ENCODE results near the gene IL36RN.

The IL36RN gene

DNA sequence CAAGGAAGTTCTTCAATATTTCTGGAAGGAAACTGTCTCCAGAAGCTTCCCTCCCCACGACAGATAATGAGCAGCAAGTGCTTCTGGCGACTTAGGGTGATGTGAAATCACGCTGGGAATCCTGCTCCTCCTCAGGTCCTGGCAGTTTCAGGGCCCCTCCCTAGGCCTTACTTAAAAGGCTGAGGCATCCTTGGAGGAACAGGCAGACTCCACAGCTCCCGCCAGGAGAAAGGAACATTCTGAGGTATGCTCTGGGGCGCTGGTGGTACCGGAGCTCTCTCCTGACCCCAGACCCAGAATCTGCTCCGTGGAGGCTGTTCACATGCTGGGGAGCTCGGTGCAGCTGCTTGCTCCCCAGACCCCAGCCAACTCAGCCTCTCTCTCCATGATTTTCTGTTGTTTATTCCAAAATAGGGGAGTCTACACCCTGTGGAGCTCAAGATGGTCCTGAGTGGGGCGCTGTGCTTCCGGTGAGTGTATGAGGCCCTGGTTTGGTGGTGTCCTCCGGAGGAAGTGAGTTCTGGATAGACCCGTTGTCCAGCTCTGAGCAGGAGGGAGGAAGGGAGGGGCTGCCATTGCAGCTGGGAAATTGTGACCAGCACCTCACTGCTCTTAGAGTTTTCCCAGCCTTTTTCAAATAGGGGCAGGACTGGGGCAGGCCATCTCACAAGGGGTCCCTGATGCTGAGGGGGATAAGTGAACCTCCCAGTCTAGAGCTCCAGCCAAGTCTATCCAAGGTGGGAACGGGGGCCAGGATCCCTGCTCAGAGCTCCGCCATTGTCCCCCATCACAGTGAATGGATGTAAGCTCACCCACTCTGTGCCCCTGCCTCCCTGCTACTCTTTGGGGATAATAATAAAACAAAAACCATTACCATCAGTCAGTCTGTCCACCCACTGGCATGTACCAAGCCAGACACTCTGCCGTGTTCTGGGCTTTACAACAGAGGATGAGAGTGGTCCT, at the start of gene IL36RN:
TSS of gene IL36RN (plus strand) at position 201 of the 963 bp plus-strand sequence. CDS start at position 442, 241 bp downstream.
- no peak for DNase-seq
- TF ChIP-seq GATA1 (IDR thresholded peaks at IDR 0.05; ENCODE audit: low read depth, low read length) (no peak), POLR2A (IDR thresholded peaks at IDR 0.05; ENCODE audit: low read length) (no peak)

DNA sequence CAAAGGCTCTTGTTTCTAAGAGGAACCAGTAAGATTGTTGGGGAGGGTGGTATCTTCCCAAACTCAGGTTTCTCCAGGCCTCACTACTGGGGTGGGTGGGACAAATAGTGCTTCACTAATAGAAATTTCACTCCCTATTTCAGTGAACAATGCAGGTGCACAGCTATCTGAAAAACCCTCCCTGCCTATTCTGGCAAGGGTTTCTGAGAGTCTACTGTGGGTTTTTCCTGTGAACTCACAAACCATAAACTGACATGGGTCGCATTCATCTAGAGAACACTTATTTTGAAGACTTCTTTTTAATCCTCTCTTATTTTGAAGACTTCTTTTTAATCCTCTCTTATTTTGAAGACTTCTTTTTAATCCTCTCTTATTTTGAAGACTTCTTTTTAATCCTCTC, 49.4 kb upstream of the IL36RN start:
- TF ChIP-seq GATA1 (IDR thresholded peaks at IDR 0.05; ENCODE audit: low read depth, low read length) (no peak), POLR2A (IDR thresholded peaks at IDR 0.05; ENCODE audit: low read length) (no peak)
- DNase-seq, result no peak

DNA sequence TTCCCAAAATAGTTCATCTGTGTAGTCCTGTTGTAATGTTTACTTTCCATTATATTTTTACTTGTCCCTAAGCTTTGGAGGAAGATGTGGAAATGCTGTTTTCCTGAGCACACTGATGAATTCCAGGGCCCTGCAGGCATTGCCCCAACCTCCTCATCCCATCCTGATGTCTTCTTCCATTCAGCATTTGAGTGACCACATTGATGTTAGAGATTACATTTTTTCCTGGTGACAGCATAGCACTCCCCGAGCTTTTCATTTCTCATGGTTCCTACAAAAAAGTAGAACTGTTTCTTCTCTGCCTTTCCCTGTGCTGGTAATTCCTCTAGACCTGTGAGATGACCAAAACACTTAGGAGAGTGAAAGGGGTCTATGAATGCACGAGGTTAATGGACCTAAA, 48.9 kb upstream of the IL36RN start:
- DNase-seq, result no peak

DNA sequence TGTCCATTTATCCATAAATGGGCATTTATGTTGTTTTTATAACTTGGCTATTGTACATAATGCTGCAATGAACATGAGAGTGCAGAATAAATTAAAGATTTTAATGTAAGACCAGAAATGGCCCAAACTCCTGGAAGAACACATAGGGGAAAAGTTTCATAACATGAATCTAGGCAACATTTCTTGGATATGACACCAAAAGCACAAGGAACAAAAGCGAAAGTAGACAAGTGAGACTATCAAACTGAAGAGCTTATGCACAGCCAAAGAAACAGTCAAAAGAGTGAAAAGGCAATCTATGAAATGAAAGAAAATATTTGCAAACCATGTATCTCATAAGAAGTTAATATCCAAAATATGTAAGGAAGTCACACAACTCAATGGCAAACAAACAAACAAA, 47.9 kb upstream of the IL36RN start:
- TF ChIP-seq GATA1 (IDR thresholded peaks at IDR 0.05; ENCODE audit: low read depth, low read length), result no peak
- no peak for TF ChIP-seq POLR2A (IDR thresholded peaks at IDR 0.05; ENCODE audit: low read length)
- DNase-seq, result peak in 1 of 2 experiments; percentile 33

More for the DNA sequence above, 48.9 kb upstream of the IL36RN start:
- TF ChIP-seq POLR2A (IDR thresholded peaks at IDR 0.05; ENCODE audit: low read length) (no peak), GATA1 (IDR thresholded peaks at IDR 0.05; ENCODE audit: low read depth, low read length) (no peak)

DNA sequence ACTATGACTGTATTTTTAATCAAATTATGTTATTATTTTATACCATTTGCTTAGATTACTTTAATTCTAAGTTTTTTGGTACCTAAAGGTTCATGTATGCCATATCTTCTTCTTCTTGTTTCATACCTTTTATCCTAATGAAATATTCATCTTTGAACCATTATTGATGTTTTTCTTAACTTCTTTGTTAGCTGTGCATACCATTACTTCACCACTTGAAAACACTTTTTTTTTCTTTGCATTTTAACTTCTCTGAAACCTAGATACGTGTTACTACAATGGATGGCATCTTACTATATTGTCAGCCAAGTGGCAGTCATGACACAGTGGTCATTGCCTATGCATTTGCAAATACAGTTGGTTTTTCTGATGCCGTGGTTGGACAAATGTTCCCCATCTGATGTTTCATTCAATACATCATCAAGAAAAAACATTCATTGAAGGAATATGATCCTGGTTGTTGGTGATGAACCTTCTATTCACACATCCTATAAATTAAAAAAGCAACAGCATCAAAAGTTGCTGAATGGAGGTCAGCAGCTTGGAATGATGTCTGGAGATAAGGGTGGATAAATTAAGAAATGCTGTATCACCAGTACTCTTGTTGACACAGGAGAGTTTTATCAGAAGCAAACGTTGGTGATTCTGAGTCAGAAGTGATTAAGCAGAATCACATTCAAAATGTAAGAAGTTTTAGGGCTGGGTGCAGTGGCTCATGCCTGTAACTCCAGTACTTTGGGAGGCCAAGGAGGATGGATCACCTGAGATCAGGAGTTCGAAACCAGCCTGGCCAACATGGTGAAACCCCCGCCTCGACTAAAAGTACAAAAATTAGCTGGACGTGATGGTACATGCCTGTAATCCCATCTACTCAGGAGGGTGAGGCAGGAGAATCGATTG, 46.3 kb upstream of the IL36RN start:
- peak; percentile 88 for DNase-seq

DNA sequence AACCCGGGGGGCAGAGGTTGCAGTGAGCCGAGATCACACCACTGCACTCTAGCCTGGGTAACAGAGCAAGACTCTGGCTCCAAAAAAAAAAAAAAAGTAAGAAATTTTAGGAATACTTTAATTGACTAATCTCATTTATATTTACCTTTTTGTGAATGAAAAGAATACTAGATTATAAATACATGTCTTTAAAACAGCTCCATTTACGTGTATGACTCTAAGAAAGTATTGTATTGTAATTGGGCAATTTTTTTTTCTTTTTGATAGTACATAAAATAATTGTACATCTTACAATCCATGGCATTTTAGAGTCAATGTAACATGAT, 45.7 kb upstream of the IL36RN start:
- TF ChIP-seq POLR2A (IDR thresholded peaks at IDR 0.05; ENCODE audit: low read length), result no peak
- no peak for TF ChIP-seq GATA1 (IDR thresholded peaks at IDR 0.05; ENCODE audit: low read depth, low read length)
- no peak for DNase-seq

More for the DNA sequence above, 46.3 kb upstream of the IL36RN start:
- TF ChIP-seq GATA1 (IDR thresholded peaks at IDR 0.05; ENCODE audit: low read depth, low read length) (no peak), POLR2A (IDR thresholded peaks at IDR 0.05; ENCODE audit: low read length) (no peak)

DNA sequence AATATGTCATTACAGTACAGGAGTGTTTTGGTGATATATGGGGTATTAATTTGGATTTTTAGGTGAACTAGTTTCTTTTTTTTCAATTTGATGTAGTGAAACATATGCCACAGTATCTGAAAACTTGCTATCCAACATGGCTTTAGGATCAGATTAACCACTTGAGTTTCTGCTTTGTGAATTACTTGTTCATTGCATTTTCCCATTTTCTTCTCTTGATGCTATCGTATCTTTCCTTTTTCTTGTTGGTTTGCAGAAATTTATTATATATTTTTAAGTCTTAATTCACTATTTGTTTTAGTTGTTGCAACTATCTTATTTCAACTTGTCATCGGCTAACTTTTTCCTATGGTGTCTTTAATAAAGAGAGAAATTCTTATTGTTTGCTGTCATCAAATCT, 44.9 kb upstream of the IL36RN start:
- DNase-seq, result peak in 1 of 2 experiments; percentile 42
- TF ChIP-seq GATA1 (IDR thresholded peaks at IDR 0.05; ENCODE audit: low read depth, low read length) (no peak), POLR2A (IDR thresholded peaks at IDR 0.05; ENCODE audit: low read length) (no peak)

DNA sequence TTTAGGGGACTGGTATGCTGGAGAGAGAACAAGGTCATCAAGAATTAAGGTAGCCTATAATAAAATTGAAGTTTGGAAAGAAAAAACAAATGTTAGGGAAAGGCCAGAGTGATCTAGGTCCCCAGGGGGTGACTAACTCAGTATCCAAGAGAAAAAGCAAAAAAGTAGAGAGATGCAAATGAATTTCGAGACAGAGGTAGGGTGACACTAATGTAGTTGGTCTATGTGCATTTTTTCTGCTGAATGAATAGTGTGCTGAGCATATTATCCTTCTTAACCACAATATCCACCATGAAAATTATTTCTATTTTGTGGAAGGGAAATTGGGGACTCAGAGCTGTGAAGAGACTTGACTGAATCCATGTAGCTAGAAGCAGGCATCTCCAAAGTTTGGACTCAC, 44.0 kb upstream of the IL36RN start:
- TF ChIP-seq GATA1 (IDR thresholded peaks at IDR 0.05; ENCODE audit: low read depth, low read length), result no peak
- no peak for TF ChIP-seq POLR2A (IDR thresholded peaks at IDR 0.05; ENCODE audit: low read length)
- DNase-seq, result no peak

DNA sequence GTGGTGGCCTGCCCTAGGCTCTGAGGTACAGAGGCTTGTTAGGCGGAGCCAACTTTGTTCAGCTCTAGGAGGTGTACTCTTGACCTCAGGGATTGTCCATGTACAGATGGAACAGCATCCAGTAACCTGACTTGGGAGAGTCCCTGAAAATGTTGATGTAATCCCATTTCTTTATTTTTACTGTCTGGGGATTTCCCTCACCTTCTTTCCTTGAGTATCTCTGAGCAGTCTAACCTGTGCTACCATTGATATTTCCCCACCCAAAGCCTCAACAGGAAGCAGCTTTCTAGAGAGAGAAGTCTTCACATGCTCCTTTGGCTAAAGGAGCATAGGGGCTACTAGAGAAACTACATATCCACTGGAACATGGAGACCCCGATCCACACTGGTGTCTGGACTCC, 43.3 kb upstream of the IL36RN start:
- DNase-seq, result no peak
- TF ChIP-seq POLR2A (IDR thresholded peaks at IDR 0.05; ENCODE audit: low read length) (no peak), GATA1 (IDR thresholded peaks at IDR 0.05; ENCODE audit: low read depth, low read length) (no peak)

DNA sequence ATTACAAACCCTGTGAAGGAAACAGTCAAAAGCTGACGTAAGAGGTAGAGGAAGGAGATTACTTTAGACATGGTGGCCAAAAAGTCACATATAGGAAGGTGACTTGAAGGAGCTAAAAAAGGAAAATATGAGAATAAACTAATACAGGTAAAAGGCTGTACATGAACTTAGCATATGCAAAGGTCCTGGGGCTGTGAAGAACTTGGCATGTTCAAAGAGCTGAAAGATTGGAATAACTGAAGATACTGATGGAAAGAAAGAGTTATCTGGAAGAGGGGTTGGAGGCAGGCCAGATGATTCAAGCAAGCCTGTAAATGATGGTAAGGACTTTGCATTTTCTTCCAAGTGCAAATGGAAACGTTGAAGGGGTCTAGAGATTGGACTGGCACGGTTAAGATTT, 40.5 kb upstream of the IL36RN start:
- no peak for DNase-seq
- TF ChIP-seq GATA1 (IDR thresholded peaks at IDR 0.05; ENCODE audit: low read depth, low read length), result no peak
- TF ChIP-seq POLR2A (IDR thresholded peaks at IDR 0.05; ENCODE audit: low read length), result no peak

DNA sequence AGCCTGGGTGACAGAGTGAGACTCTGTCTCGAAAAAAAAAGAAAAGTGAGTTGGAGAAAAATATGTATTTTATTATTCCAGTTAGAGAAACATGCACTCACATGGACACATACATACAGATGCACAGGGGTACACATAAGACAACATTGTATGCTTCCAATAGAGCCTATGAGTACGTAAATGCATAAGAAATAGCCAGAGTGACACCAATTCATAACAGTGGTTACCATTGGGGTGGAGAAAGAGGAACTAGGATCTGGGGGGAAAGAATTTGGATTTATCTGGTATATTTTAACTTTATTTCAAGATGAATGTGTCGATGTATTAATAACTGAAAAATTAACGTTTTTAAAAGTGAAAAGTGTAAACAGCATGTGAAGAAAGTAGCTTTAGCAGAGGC, 37.7 kb upstream of the IL36RN start:
- TF ChIP-seq POLR2A (IDR thresholded peaks at IDR 0.05; ENCODE audit: low read length), result no peak
- TF ChIP-seq GATA1 (IDR thresholded peaks at IDR 0.05; ENCODE audit: low read depth, low read length), result no peak
- no peak for DNase-seq

DNA sequence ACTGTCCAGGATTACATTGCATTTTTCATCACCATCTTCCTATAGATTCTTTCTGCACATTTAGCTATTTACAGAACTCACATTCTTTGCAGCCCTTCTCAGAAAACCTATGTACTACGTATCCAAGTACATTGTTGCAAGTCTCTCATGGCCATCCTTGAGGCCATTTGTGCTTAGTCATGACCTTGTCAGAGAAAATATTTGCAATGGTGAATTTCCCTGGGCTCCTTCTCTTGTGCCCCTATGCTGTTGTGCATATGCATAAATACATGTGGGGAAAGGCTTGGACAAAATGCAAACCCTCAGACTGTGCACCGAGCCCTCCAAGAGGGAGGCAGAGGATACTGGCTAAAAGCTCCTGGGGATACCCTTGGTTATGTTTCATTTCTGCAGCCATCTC, 34.2 kb upstream of the IL36RN start:
- DNase-seq, result peak in 1 of 2 experiments; percentile 3
- TF ChIP-seq GATA1 (IDR thresholded peaks at IDR 0.05; ENCODE audit: low read depth, low read length), result no peak
- no peak for TF ChIP-seq POLR2A (IDR thresholded peaks at IDR 0.05; ENCODE audit: low read length)

DNA sequence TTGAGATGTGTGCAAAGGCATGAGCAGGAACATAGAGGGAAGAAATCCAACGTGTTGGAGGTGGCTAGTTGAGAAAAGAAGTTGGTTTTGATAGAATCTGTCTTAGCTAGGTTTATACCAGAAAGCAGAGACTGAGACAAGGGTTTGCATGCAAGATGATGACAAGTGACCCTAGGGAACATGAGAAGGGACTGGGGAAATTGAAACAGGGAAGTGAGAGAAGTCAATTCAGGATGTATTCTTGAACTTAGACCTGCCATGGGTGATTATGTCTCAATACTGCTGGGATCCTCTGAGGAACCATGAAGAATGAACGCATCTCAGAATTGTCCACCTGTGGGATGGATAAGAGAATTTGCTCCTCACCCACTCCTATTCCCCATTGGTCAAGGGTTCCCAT, 33.3 kb upstream of the IL36RN start:
- no peak for DNase-seq
- TF ChIP-seq POLR2A (IDR thresholded peaks at IDR 0.05; ENCODE audit: low read length) (no peak), GATA1 (IDR thresholded peaks at IDR 0.05; ENCODE audit: low read depth, low read length) (no peak)

DNA sequence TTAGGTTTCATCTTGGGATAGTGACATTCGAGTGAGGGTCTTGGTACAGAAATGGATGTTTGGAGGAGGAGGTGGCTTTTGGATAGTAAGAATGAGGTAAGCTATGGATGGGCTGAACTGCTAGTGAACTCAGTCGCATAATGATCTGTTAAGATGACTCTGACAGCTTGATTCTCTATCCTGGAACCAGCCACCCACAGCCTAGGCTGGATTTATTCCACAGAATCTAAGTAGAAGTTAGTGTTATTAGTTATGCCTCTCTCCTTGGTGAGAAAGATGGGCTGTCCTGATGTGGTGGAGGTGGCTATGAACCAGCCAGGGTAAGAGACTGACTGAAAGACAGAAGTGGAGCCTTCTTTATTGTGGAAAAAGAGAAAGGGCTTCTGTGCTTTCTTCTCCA, 31.3 kb upstream of the IL36RN start:
- TF ChIP-seq POLR2A (IDR thresholded peaks at IDR 0.05; ENCODE audit: low read length), result no peak

More for the DNA sequence above, 31.3 kb upstream of the IL36RN start:
- DNase-seq, result no peak
